GM18505 (cell line): ENCODE measurements around the gene RAB21.
"Not testable (repeated sequence)": the region's sequence is repeated elsewhere in the genome, so short reads cannot be mapped to it uniquely, and the experiment has no call there.

Experiments
- ATAC-seq: cut with Tn5 transposase; IDR thresholded peaks from one replicate; pipeline ENCODE4 v1.9.1; 2021; ENCODE audit not compliant: unreplicated experiment
- POLR2A ChIP-seq: IDR thresholded peaks from 4 replicates; pipeline ENCODE4 v1.6.1; 2011; ENCODE audit warnings: borderline replicate concordance; ENCODE audit not compliant: insufficient read depth, insufficient read length; ENCODE audit errors: extremely low read depth

Gene RAB21

GRCh38 chr12:71737197-71737596 lies 17.5 kb upstream of the RAB21 start:
- TF ChIP-seq POLR2A = no peak
- no peak for ATAC-seq

GRCh38 chr12:71742998-71743397 lies 11.7 kb upstream of the RAB21 start:
- ATAC-seq = no peak
- TF ChIP-seq POLR2A = no peak

- ATAC-seq = no peak
- TF ChIP-seq POLR2A = no peak
Measured at GRCh38 chr12:71744522-71745300, 10.0 kb upstream of the RAB21 start.

- no peak for TF ChIP-seq POLR2A
- ATAC-seq = peak; percentile 93
Measured at GRCh38 chr12:71746974-71747611, 7.6 kb upstream of the RAB21 start.

GRCh38 chr12:71748081-71748850 lies 6.4 kb upstream of the RAB21 start:
- no peak for ATAC-seq
- TF ChIP-seq POLR2A = no peak

- TF ChIP-seq POLR2A = no peak
Measured at GRCh38 chr12:71749666-71750065, 5.0 kb upstream of the RAB21 start.

GRCh38 chr12:71752891-71753290 lies 1.8 kb upstream of the RAB21 start:
- TF ChIP-seq POLR2A = no peak
- no peak for ATAC-seq

More at GRCh38 chr12:71749666-71750065, 5.0 kb upstream of the RAB21 start:
- ATAC-seq = no peak

GRCh38 chr12:71755146-71755892 lies 656 bp downstream of the RAB21 start:
- peak; percentile 40 for ATAC-seq
- peak; percentile 45 for TF ChIP-seq POLR2A

- no peak for TF ChIP-seq POLR2A
- no peak for ATAC-seq
Measured at GRCh38 chr12:71756054-71756690, 1.5 kb downstream of the RAB21 start.

GRCh38 chr12:71759941-71760340 lies 5.3 kb downstream of the RAB21 start:
- ATAC-seq = no peak

GRCh38 chr12:71760471-71760870 lies 5.8 kb downstream of the RAB21 start:
- no peak for ATAC-seq

More at GRCh38 chr12:71759941-71760340, 5.3 kb downstream of the RAB21 start:
- no peak for TF ChIP-seq POLR2A

GRCh38 chr12:71761354-71761753 lies 6.7 kb downstream of the RAB21 start:
- ATAC-seq = not testable (repeated sequence)

More at GRCh38 chr12:71760471-71760870, 5.8 kb downstream of the RAB21 start:
- TF ChIP-seq POLR2A = no peak
